Fibroblast of gingiva (primary cell): ENCODE data around the gene NEU1.

Experiments
- DNase-seq: peaks from one replicate; pipeline ENCODE4 v3.0.0-alpha.2; 2011; ENCODE audit warnings: low read depth

NEU1 gene

GRCh38 chr6:31896493-31896855 is 33.9 kb upstream of the NEU1 start:
- no peak for DNase-seq

- no peak for DNase-seq
These were observed 30.2 kb upstream of the NEU1 start for GRCh38 chr6:31892821-31893220.

- no peak for DNase-seq
These were observed 26.8 kb upstream of the NEU1 start for GRCh38 chr6:31889331-31889972.

- no peak for DNase-seq
These were observed 25.9 kb upstream of the NEU1 start for GRCh38 chr6:31888276-31889258.

- DNase-seq = no peak
These were observed 24.8 kb upstream of the NEU1 start for GRCh38 chr6:31887173-31888007.

GRCh38 chr6:31886541-31886991 is 23.9 kb upstream of the NEU1 start:
- DNase-seq = no peak

- DNase-seq = no peak
These were observed 22.0 kb upstream of the NEU1 start for GRCh38 chr6:31884528-31885035.

- DNase-seq = no peak
These were observed 21.1 kb upstream of the NEU1 start for GRCh38 chr6:31883676-31884075.

GRCh38 chr6:31882344-31882743 is 19.7 kb upstream of the NEU1 start:
- DNase-seq = no peak

GRCh38 chr6:31881136-31881859 is 18.7 kb upstream of the NEU1 start:
- DNase-seq = no peak

- DNase-seq = no peak
These were observed 18.0 kb upstream of the NEU1 start for GRCh38 chr6:31880616-31881015.

GRCh38 chr6:31879901-31880300 is 17.3 kb upstream of the NEU1 start:
- DNase-seq = no peak

- no peak for DNase-seq
These were observed 16.5 kb upstream of the NEU1 start for GRCh38 chr6:31879143-31879542.

GRCh38 chr6:31878726-31879125 is 16.1 kb upstream of the NEU1 start, which contains the start of gene SLC44A4:
TSS of gene SLC44A4 (minus strand) at chr6:31878997. CDS start at chr6:31878980, 17 bp downstream.
- DNase-seq = no peak

GRCh38 chr6:31878222-31878621 is 15.6 kb upstream of the NEU1 start:
- no peak for DNase-seq

- DNase-seq = no peak
These were observed 15.1 kb upstream of the NEU1 start for GRCh38 chr6:31877651-31878161.

- no peak for DNase-seq
These were observed 14.6 kb upstream of the NEU1 start for GRCh38 chr6:31877125-31877650.

GRCh38 chr6:31876357-31876756 is 13.7 kb upstream of the NEU1 start:
- no peak for DNase-seq

GRCh38 chr6:31875877-31876276 is 13.3 kb upstream of the NEU1 start:
- no peak for DNase-seq

GRCh38 chr6:31874836-31875572 is 12.4 kb upstream of the NEU1 start:
- DNase-seq = no peak
